ENCODE measurements around the gene NDUFA11. TPM values are rescaled to one million over a fixed set of nuclear protein-coding genes. Genes with fewer than 3 reads are reported as not detected.

The NDUFA11 gene
- total RNA-seq, 1 donor from 2014 or later: 224 TPM

DNA sequence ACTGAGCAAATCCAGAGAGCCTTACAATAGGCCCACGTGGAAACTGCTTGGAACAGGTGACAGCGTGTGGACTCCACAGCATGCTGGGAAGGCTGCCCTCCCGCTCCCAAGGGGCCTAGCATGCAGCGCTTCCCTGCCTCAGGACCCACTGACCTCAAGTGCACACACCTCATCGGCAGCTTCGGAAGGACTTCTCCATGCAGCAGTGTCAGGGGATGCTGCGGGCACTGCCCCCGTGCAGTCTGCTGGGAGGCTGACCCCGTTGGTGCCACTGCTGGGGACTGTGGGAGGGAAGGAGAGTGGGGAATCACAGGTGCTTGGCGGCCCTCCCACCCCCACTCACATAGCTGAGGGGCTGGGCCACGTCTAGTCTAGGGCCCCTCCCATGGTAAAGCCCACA lies 27.7 kb upstream of the NDUFA11 start:
- Mint-ChIP-seq H3K27ac (ENCODE audit: unreplicated experiment) (no peak overlapping the region), H3K4me3 (ENCODE audit: unreplicated experiment) (no peak overlapping the region), H3K36me3 (ENCODE audit: low read depth) (peaks cover 16% of the 10 kb centered on the region), H3K4me1 (ENCODE audit: low read depth) (peaks cover 25% of the 10 kb centered on the region), H3K9me3 (ENCODE audit: low read depth) (no peaks in the 10 kb centered on the region), H3K27me3 (ENCODE audit: low read depth) (no peaks in the 10 kb centered on the region)
- no peak for TF ChIP-seq CTCF (IDR thresholded peaks at IDR 0.05)
- no peak for DNase-seq (ENCODE audit: low spot score)

DNA sequence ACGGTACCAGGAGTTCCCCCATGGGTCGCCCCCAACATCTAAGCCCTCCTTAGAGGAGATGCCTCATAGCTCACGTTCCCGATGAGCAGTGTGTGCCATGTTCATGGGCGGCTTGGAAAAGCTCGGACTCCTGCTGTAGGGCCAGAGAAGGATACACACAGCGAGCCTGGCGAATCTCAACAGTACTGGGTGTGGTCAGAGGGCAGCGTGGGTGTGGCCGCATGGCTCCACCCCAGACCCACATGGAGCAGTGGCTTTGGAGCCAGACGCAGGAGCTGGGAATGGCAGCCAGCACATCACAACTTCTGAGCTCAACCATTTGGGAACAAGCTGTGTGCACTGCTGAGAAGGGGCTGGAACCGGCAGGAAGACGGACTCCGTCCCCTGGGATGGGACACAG lies 26.0 kb upstream of the NDUFA11 start:
- no peak for DNase-seq (ENCODE audit: low spot score)
- Mint-ChIP-seq H3K27ac (ENCODE audit: unreplicated experiment) (peak overlapping the region; percentile 27), H3K36me3 (ENCODE audit: low read depth) (peaks cover 22% of the 10 kb centered on the region), H3K4me3 (ENCODE audit: unreplicated experiment) (no peak overlapping the region), H3K9me3 (ENCODE audit: low read depth) (no peaks in the 10 kb centered on the region), H3K4me1 (ENCODE audit: low read depth) (peaks cover 9% of the 10 kb centered on the region), H3K27me3 (ENCODE audit: low read depth) (no peaks in the 10 kb centered on the region)
- TF ChIP-seq CTCF (IDR thresholded peaks at IDR 0.05): no peak

DNA sequence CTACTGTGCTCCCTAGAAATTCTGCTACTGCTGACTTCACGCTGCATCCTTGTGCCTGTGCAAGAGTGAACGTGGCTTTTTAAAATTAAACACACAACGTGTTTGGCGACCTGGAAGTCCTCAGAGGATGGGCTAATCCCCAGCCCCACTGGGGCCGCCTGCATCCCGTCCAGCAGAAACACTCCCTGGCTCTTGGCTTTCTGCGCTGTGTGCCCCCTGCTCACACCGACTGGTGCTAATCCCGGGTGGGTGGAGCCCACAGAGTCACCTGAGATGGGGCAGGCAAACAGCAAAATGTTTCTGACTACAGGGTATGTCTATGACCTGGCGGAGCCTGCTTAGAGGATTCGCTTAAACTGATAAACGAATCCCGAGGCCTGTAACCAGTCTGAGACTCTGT lies 25.6 kb upstream of the NDUFA11 start:
- no peaks in the 10 kb centered on the region for H3K9me3 Mint-ChIP-seq (ENCODE audit: low read depth)
- no peaks in the 10 kb centered on the region for H3K27me3 Mint-ChIP-seq (ENCODE audit: low read depth)
- H3K4me3 Mint-ChIP-seq (ENCODE audit: unreplicated experiment): no peak overlapping the region
- DNase-seq (ENCODE audit: low spot score): no peak
- TF ChIP-seq CTCF (IDR thresholded peaks at IDR 0.05): no peak
- peaks cover 5% of the 10 kb centered on the region for H3K4me1 Mint-ChIP-seq (ENCODE audit: low read depth)
- H3K36me3 Mint-ChIP-seq (ENCODE audit: low read depth): peaks cover 23% of the 10 kb centered on the region
- no peak overlapping the region for H3K27ac Mint-ChIP-seq (ENCODE audit: unreplicated experiment)

GRCh38 chr19:5927441-5927821 lies 23.8 kb upstream of the NDUFA11 start:
- Mint-ChIP-seq H3K27me3 (ENCODE audit: low read depth) (no peaks in the 10 kb centered on the region), H3K9me3 (ENCODE audit: low read depth) (no peaks in the 10 kb centered on the region), H3K27ac (ENCODE audit: unreplicated experiment) (no peak overlapping the region), H3K36me3 (ENCODE audit: low read depth) (peaks cover 30% of the 10 kb centered on the region), H3K4me3 (ENCODE audit: unreplicated experiment) (no peak overlapping the region), H3K4me1 (ENCODE audit: low read depth) (peaks cover 3% of the 10 kb centered on the region)
- TF ChIP-seq CTCF (IDR thresholded peaks at IDR 0.05): no peak
- no peak for DNase-seq (ENCODE audit: low spot score)

GRCh38 chr19:5926641-5927440 lies 23.3 kb upstream of the NDUFA11 start:
- Mint-ChIP-seq H3K27ac (ENCODE audit: unreplicated experiment) (no peak overlapping the region), H3K4me1 (ENCODE audit: low read depth) (peaks cover 3% of the 10 kb centered on the region), H3K36me3 (ENCODE audit: low read depth) (peaks cover 30% of the 10 kb centered on the region), H3K4me3 (ENCODE audit: unreplicated experiment) (no peak overlapping the region), H3K9me3 (ENCODE audit: low read depth) (no peaks in the 10 kb centered on the region), H3K27me3 (ENCODE audit: low read depth) (no peaks in the 10 kb centered on the region)
- no peak for DNase-seq (ENCODE audit: low spot score)
- TF ChIP-seq CTCF (IDR thresholded peaks at IDR 0.05): no peak
